Mesenteric fat pad (tissue), 1 donor: ENCODE measurements around the gene CPEB4. TPM values are rescaled to one million over a fixed set of nuclear protein-coding genes. Genes with fewer than 3 reads are reported as not detected.

Experiments
- DNase-seq: peaks from one replicate; pipeline ENCODE4 v3.0.0-alpha.2; 2020; ENCODE audit warnings: low spot score
- total RNA-seq: library from RNA; stranded (reverse); fragmentation: NEBNext Ultra II Directional; extraction: Animal tissue kit (Norgen Biotek cat#: 25700); gene quantifications from one replicate; pipeline ENCODE4 v1.2.1, GENCODE V29; 2021
- donor health status: DM: yes; HTN: yes; CAD: no.

The CPEB4 gene
- total RNA-seq, 1 donor from 2014 or later: 60.2 TPM

DNA sequence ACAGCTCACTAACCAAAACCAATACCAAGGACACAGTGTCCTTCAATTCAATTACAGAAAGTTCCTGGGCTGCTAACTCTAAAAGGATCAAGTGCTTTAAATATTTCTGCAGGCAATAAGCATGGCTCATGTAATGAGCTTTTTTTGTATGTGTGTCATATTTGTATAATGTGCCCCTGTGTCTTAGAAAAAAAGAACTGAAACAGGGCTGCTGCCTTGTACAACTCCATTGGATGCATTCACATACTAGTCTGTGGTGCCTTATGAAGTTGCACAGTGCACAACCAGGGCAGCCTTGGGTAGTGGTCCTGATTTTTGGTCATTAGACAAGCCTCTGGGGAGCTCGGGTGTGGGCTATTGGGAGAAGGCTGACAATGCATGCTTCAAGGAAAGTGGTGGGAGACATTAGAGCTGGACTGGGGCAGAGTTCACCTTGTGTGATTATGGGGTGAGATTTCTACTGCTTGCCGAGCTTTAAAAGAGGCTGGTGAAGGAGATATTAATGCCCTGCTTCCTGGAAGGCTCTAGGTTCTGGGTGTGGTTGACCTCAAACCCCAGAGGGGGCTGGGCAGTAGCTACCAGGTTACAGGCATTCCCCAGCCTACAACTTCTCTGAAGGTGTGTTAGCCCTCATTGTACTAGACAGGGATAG lies 3.6 kb upstream of the CPEB4 start:
- no peak for DNase-seq

- DNase-seq: no peak
Measured at GRCh38 chr5:173885054-173885443, 3.1 kb upstream of the CPEB4 start.

- no peak for DNase-seq
Measured at GRCh38 chr5:173885475-173886010, 2.6 kb upstream of the CPEB4 start.

GRCh38 chr5:173886150-173886549 lies 2.0 kb upstream of the CPEB4 start:
- no peak for DNase-seq

DNA sequence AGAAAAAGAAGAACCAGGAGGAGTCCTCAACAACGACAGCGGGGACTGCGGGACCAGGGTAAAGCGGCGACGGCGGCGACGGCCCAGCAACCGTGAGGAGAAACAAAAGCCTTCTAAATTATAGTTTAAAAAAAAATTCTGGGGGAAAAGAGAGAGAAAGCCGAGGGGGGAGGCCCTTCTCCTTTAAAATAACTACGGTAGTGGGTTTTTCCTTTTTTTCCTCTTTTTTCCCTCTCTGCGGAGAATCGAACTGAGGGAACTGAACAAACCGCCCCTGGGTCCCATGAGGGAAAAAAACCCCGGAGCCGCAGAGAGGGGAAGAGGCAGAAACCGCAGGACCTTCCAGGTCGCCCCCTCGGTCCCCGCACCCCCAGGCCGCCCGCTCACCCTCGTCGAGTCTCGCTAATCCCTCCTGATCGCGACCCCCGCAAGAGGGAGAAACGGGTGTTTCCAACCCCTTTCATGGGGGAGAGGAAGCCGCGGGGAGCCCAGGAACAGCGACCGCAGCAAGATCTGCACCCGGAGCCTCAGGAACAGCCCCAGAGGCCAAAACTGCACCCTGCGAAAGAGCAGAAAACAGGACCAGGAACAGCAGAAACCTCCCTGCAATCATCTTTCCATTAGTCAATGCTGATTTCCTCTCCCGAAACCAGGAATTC lies 453 bp downstream of the CPEB4 start:
- no peak for DNase-seq

- no peak for DNase-seq
Measured at GRCh38 chr5:173890195-173890991, 2.2 kb downstream of the CPEB4 start.

DNA sequence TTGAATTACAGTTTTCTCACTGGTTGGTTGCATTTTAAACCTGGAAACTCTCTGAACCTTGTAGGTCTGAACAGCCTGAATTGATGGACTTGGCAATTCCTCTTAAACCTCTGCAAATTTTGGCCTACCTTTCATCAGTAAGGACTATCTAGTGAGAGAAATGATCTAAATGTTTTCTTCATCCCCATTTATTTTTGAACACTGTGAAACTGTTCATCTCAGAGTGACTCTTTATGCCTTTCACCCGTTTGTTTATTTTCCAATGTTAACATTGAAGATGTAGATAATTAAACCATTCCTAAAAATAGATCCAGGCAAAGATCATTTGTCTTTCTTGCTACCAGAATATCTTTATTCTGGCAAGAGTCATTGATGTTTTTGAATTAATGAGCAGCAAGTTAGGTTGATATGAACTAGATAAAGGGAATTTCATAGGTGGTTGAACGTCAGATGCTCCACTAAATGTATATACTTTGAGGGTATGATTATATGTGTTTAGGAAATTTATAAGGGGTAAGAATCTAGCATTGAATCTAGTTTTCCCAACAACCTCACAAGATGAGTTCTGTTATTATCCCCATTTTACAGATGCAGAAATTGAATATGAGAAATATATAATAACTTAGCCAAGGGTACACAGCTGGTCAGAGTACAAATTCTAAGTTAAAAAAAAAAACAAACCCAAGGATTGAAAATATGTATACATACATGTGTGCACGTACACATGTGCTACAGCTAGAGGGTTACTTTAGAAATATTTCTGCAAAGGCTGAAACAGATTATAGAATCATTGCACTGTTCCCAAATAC lies 3.4 kb downstream of the CPEB4 start:
- no peak for DNase-seq

DNA sequence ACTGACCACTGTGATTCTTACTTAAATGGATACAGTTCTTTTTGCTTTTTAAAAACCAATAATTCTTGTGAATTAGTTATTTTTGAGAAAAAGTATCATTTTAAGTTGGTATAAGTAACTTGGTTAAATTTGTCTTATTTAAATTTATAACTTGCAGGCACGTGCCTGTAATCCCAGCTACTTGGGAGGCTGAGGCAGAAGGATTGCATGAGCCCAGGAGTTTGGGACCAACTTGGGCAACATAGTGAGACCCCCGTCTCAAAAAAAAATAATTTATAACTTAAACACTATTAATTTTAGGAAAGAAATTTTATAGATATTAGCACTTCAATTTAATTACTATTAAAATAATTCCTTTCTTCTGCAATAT lies 5.0 kb downstream of the CPEB4 start:
- DNase-seq: no peak

DNA sequence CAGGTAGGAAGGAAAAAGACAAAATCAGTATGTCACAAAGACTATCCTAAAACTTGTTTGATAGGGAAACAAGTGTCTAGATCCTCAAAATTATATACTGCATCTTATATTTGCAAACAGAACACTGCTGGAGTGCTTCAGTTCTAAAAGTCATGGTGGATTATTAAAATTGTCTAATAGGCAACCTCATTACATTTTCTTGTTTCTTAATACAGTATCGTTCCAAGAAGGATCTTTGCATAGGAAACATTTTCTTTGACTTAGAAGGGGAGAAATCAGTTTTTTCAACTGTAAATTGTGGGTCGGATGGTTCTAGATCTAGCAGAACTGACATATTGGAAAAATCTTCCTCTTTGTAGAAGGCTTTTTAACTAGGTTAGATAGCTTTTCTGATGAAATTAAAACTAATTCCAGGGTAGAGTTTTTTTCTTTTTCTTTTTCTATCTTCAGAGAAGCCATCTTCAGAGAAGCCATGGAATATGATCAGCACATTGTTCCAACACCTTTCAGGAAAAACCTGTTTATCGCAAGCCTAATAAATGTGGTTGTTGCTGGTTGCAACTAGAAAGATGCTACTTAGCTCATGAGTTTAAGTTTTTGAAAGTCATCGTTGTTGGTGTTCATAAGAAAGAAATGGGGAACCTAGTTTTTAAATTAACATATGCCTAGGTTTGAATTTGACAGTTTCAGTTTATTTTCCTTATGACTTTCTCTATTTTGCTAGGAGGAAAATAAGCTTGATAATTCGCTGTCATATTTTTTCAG lies 7.4 kb downstream of the CPEB4 start:
- DNase-seq: no peak

DNA sequence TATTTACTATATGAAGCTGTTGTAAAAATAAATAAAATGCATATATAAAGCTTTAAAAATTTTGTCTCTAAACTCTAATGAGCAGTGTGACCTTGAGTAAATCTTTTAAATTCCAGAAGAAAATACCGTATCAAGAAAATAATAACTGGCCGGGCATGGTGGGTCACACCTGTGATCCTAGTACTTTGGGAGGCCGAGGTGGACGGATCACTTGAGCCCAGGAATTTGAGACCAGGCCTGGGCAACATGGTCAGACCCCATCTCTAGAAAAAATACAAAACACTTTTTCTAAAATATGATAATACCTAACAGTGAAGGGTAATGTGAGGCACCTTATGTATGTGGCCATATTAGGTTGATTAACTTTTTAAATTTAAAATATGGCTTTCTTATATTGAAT lies 8.5 kb downstream of the CPEB4 start:
- no peak for DNase-seq

GRCh38 chr5:173901705-173902104 lies 13.6 kb downstream of the CPEB4 start:
- no peak for DNase-seq

DNA sequence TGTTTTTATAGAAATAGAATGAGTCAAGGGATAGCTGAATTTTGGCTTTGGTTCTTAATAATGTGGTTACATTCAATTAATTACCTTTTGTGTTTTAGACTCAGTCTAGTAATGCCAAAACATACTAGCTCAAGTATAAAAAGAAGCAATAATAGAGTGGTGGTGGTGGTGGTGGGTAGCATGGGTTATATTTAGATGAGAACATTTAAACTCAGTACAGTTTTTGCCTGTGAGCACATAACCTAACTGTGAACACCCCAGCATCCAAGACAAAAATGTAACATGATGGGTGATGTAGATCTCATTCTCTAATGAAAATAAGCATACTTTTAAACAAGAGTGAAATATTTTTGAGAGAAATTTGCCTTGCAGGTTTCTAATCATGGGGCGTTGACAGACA lies 14.2 kb downstream of the CPEB4 start:
- DNase-seq: no peak

GRCh38 chr5:173902743-173903142 lies 14.6 kb downstream of the CPEB4 start:
- no peak for DNase-seq

DNA sequence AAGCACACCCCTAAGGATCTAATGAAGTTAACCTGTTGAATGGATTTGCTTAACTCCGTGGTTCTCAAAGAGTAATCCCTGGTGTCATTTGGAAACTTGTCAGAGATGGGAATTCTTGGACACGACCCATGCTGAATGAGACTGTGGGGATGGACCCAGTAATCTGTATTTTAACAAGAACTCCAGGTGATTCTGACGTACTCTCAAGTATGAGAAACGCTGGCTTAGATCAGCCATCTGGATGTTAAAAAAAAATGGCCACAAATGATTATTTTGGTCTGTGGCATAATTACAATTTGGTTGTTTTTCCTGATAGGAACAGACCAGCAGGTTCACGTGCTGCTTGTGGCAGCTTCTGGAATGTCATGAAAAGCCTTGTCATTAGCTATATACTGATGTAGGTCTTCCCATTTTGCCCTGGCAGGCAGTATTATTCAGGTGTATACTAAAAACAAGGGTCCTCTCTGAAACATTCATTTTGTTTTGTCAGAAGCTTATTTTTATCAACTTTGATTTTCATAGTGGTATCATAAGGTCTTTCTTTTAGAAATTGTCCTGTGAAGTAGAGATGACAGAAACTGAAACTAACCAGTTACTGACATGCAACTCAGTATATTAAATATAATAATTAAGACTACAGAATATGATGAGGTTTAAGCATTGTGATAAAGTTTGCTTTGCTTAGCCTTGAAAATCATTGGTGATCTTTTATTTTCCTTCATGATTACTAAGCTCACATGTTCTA lies 15.4 kb downstream of the CPEB4 start:
- DNase-seq: no peak

DNA sequence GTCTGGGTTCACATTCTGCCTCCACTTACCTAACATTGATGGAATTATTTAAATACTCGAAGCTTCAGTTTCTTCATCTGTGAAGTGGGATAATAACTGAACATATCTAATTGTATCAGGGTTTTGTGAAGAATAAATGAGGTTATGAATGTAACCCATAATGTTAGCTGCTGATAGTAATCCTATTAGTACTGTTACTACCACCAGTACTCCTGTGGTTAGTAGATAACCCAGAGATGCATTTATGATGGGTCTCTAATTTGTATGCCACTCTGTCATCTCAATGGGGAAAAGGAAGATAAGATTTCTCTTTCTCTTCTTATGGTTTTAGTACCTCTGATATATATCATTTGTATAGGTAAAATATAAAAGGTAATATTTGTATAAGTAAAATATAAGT lies 16.0 kb downstream of the CPEB4 start:
- DNase-seq: no peak

- no peak for DNase-seq
Measured at GRCh38 chr5:173907284-173907683, 19.1 kb downstream of the CPEB4 start.

GRCh38 chr5:173907686-173908371 lies 19.7 kb downstream of the CPEB4 start:
- DNase-seq: no peak

DNA sequence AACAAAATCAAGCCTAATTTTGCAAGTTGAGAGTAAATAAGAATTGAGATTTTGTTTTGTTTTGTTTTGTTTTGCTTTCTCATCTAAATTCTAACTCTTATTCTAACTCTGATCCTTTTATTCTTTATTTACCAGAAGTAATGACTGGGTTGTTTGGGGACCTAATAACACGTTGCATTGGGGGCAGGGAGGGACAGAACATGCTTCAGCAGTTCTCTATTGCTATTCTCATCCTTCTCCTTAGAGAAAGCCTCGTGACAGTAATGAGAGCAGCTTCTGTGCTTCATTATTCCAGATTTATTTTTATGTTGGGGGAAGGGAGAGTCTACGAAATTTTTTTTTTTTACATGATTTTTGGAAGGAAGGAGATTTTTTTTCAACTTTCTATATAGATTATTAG lies 21.1 kb downstream of the CPEB4 start:
- DNase-seq: no peak

- DNase-seq: no peak
Measured at GRCh38 chr5:173910215-173910614, 22.1 kb downstream of the CPEB4 start.
